ENCODE results near the gene NR2E3.

GRCh38 chr15:71809346-71809745 is 1.0 kb upstream of the NR2E3 start:
- TF ChIP-seq CTCF (IDR thresholded peaks at IDR 0.05): no peak
- no peak for TF ChIP-seq POLR2A (IDR thresholded peaks at IDR 0.05)

All from heart left ventricle (tissue), 13 donors.